NCI-H1105 (cell line): Measurements from ENCODE around the gene DNAJC5.
"Not testable (repeated sequence)": the region's sequence is repeated elsewhere in the genome, so short reads cannot be mapped to it uniquely, and the experiment has no call there.

ENCODE experiments used
- DNase-seq: peaks from one replicate; lab custom pipeline; 2025; lab: John Stamatoyannopoulos, UW

The DNAJC5 gene

GRCh38 chr20:63894358-63895201 is at the start of gene DNAJC5:
DNAJC5 (plus strand) TSS chr20:63895126; CDS start chr20:63928346, 33,220 bp downstream.
- DNase-seq: peak; percentile 91

GRCh38 chr20:63846128-63846771 is 48.7 kb upstream of the DNAJC5 start:
- no peak for DNase-seq

GRCh38 chr20:63846888-63847236 is 48.1 kb upstream of the DNAJC5 start:
- no peak for DNase-seq

- no peak for DNase-seq
Observed at GRCh38 chr20:63847237-63848002, 47.5 kb upstream of the DNAJC5 start.

GRCh38 chr20:63848003-63848911 is 46.7 kb upstream of the DNAJC5 start:
- no peak for DNase-seq

GRCh38 chr20:63850689-63851547 is 44.0 kb upstream of the DNAJC5 start:
- DNase-seq: no peak

- DNase-seq: not testable (repeated sequence)
Observed at GRCh38 chr20:63851548-63851943, 43.4 kb upstream of the DNAJC5 start.

GRCh38 chr20:63853733-63854068 is 41.2 kb upstream of the DNAJC5 start:
- not testable (repeated sequence) for DNase-seq

- no peak for DNase-seq
Observed at GRCh38 chr20:63854069-63854765, 40.7 kb upstream of the DNAJC5 start.

GRCh38 chr20:63854766-63855362 is 40.1 kb upstream of the DNAJC5 start:
- DNase-seq: no peak

- no peak for DNase-seq
Observed at GRCh38 chr20:63855363-63856097, 39.4 kb upstream of the DNAJC5 start.

GRCh38 chr20:63856098-63856511 is 38.8 kb upstream of the DNAJC5 start:
- DNase-seq: no peak

- no peak for DNase-seq
Observed at GRCh38 chr20:63857764-63858392, 37.0 kb upstream of the DNAJC5 start.

GRCh38 chr20:63858393-63859165 is 36.3 kb upstream of the DNAJC5 start:
- DNase-seq: no peak

GRCh38 chr20:63859166-63859699 is 35.7 kb upstream of the DNAJC5 start:
- no peak for DNase-seq

- no peak for DNase-seq
Observed at GRCh38 chr20:63860325-63861051, 34.4 kb upstream of the DNAJC5 start.
